CD4-positive, alpha-beta T cell treated with Interleukin-17A for 4 hours (primary cell): ENCODE measurements around the gene PLAGL1.
"Not testable (repeated sequence)": the region's sequence is repeated elsewhere in the genome, so short reads cannot be mapped to it uniquely, and the experiment has no call there.

Experiments used
- DNase-seq: peaks from one replicate; pipeline ENCODE4 v3.0.0-alpha.2; 2020; ENCODE audit warnings: mixed read lengths

Gene PLAGL1

GRCh38 chr6:144008120-144008811, at the start of gene PLAGL1:
Gene PLAGL1 (minus strand): TSS chr6:144008259. CDS start chr6:143948136, 60,123 bp downstream.
- peak; percentile 5 for DNase-seq

GRCh38 chr6:144055121-144055931, 47.3 kb upstream of the PLAGL1 start:
- DNase-seq, result peak; percentile 63

- no peak for DNase-seq
Observed at GRCh38 chr6:144053601-144054000, 45.5 kb upstream of the PLAGL1 start.

GRCh38 chr6:144052488-144052887, 44.4 kb upstream of the PLAGL1 start:
- no peak for DNase-seq

GRCh38 chr6:144049386-144049785, 41.3 kb upstream of the PLAGL1 start:
- no peak for DNase-seq

GRCh38 chr6:144047688-144048087, 39.6 kb upstream of the PLAGL1 start:
- DNase-seq, result no peak

GRCh38 chr6:144046672-144047071, 38.6 kb upstream of the PLAGL1 start:
- peak; percentile 25 for DNase-seq

- not testable (repeated sequence) for DNase-seq
Observed at GRCh38 chr6:144044989-144045388, 36.9 kb upstream of the PLAGL1 start.

GRCh38 chr6:144036835-144037195, 28.8 kb upstream of the PLAGL1 start:
- DNase-seq, result no peak

GRCh38 chr6:144036064-144036834, 28.2 kb upstream of the PLAGL1 start:
- peak; percentile 25 for DNase-seq

- no peak for DNase-seq
Observed at GRCh38 chr6:144035416-144035815, 27.4 kb upstream of the PLAGL1 start.

- no peak for DNase-seq
Observed at GRCh38 chr6:144033816-144034735, 26.0 kb upstream of the PLAGL1 start.

- no peak for DNase-seq
Observed at GRCh38 chr6:144029452-144029851, 21.4 kb upstream of the PLAGL1 start.

GRCh38 chr6:144027932-144028587, 20.0 kb upstream of the PLAGL1 start:
- DNase-seq, result no peak

- DNase-seq, result no peak
Observed at GRCh38 chr6:144023216-144023615, 15.2 kb upstream of the PLAGL1 start.

- no peak for DNase-seq
Observed at GRCh38 chr6:144019929-144020328, 11.9 kb upstream of the PLAGL1 start.

- no peak for DNase-seq
Observed at GRCh38 chr6:144017166-144018094, 9.4 kb upstream of the PLAGL1 start.

GRCh38 chr6:144013486-144013909, 5.4 kb upstream of the PLAGL1 start:
- peak; percentile 77 for DNase-seq

GRCh38 chr6:144012534-144012933, 4.5 kb upstream of the PLAGL1 start:
- DNase-seq, result no peak

GRCh38 chr6:144009628-144010027, 1.6 kb upstream of the PLAGL1 start:
- not testable (repeated sequence) for DNase-seq

GRCh38 chr6:144008846-144009245, 787 bp upstream of the PLAGL1 start:
- DNase-seq, result no peak
